Stomach (tissue), 4 donors: ENCODE measurements around the gene TSFM.

Experiments used
- EP300 ChIP-seq: sonication (generic); formaldehyde crosslinking; IDR thresholded peaks from one replicate; pipeline ENCODE4 v1.6.1; 2017; ENCODE audit warnings: antibody characterized with exemption
- POLR2A ChIP-seq, 4 donors: fragments of 450-650 bp; IDR thresholded peaks; one replicate each; pipeline ENCODE4 v1.6.1; 2016; ENCODE audit warnings: antibody characterized with exemption in 4 of 4, control low read depth in 2 of 4, mild to moderate bottlenecking in 1 of 4, moderate library complexity in 1 of 4
- TF ChIP-seq, protein P1 (sequence below), 7 experiments: fragments of 450-650 bp in 4 of 7; fragments of 200-600 bp in 3 of 7; sonication (generic) in 3 of 7; IDR thresholded peaks; one replicate each; pipeline ENCODE4 v1.5.1; 2016 to 2019; ENCODE audit warnings: antibody characterized with exemption in 7 of 7, control low read depth in 2 of 7, mild to moderate bottlenecking in 1 of 7

DNA sequence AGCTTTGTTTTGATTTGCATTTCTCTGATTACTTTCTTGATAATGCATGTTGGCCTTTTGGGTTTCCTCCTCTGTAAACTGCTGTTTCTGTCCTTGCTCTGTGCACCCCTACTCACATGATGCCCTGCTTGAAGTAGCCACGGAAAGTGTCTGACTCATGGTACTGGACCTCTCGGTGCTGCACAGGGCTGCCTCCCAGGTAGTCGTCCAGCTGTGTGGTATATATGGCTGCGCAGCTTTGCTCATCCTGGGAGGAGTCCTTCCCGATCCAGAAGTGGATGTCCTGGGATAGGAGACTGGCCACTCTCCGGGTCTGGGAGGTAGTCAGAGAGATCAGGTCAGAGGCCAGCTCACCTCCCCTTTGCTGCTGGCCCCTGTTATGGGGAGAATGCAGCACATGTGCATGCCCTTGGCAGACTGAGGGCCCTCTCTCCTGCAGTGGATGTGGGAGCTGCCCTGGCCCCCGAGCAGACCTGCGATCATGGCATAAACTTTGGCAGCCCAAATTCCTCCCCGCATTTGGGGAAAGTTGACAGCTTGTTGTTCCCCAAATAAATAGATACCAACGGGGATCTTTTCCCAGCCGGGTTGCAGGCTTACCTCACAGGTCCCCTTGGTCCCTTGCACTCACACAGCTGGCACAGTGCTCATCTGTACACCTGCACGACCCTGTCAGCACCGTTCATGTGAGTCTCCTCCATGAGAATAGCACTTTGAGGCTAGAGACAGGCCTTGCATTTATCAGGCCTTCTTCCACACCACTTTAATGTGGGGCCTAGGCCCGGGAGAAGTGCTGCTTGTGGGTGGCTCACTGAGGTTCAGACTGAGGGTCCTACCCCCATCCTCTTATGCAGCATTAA, 30.8 kb downstream of the TSFM start:
- TF ChIP-seq, protein P1, sequence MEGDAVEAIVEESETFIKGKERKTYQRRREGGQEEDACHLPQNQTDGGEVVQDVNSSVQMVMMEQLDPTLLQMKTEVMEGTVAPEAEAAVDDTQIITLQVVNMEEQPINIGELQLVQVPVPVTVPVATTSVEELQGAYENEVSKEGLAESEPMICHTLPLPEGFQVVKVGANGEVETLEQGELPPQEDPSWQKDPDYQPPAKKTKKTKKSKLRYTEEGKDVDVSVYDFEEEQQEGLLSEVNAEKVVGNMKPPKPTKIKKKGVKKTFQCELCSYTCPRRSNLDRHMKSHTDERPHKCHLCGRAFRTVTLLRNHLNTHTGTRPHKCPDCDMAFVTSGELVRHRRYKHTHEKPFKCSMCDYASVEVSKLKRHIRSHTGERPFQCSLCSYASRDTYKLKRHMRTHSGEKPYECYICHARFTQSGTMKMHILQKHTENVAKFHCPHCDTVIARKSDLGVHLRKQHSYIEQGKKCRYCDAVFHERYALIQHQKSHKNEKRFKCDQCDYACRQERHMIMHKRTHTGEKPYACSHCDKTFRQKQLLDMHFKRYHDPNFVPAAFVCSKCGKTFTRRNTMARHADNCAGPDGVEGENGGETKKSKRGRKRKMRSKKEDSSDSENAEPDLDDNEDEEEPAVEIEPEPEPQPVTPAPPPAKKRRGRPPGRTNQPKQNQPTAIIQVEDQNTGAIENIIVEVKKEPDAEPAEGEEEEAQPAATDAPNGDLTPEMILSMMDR (IDR thresholded peaks at IDR 0.05), result no peak
- no peak for TF ChIP-seq EP300
- TF ChIP-seq POLR2A (IDR thresholded peaks at IDR 0.05), result no peak
